GM18867 (cell line): ENCODE measurements around the gene HOXB8.

Source experiments
- ATAC-seq: cut with Tn5 transposase; IDR thresholded peaks from one replicate; pipeline ENCODE4 v1.9.1; 2021; ENCODE audit warnings: mild to moderate bottlenecking, moderate library complexity; ENCODE audit not compliant: unreplicated experiment

HOXB8 gene

GRCh38 chr17:48615047-48615962 is at the start of gene HOXB8:
HOXB8 (minus strand) TSS chr17:48615292; CDS start chr17:48614704, 588 bp downstream.
- ATAC-seq: no peak

GRCh38 chr17:48663134-48663924 is 48.2 kb upstream of the HOXB8 start:
- ATAC-seq: no peak

- ATAC-seq: no peak
These were observed 40.8 kb upstream of the HOXB8 start for GRCh38 chr17:48655913-48656312.

- no peak for ATAC-seq
These were observed 34.6 kb upstream of the HOXB8 start for GRCh38 chr17:48649741-48650140.

GRCh38 chr17:48647963-48648245 is 32.8 kb upstream of the HOXB8 start:
- no peak for ATAC-seq

GRCh38 chr17:48647103-48647962 is 32.2 kb upstream of the HOXB8 start:
- ATAC-seq: no peak

GRCh38 chr17:48646183-48647102 is 31.4 kb upstream of the HOXB8 start:
- no peak for ATAC-seq

GRCh38 chr17:48645639-48646182 is 30.6 kb upstream of the HOXB8 start:
- no peak for ATAC-seq

- no peak for ATAC-seq
These were observed 29.9 kb upstream of the HOXB8 start for GRCh38 chr17:48644910-48645557.

- ATAC-seq: no peak
These were observed 29.1 kb upstream of the HOXB8 start for GRCh38 chr17:48644159-48644558.

- no peak for ATAC-seq
These were observed 28.6 kb upstream of the HOXB8 start for GRCh38 chr17:48643697-48644012.

GRCh38 chr17:48642843-48643696 is 28.0 kb upstream of the HOXB8 start:
- no peak for ATAC-seq

- ATAC-seq: no peak
These were observed 27.2 kb upstream of the HOXB8 start for GRCh38 chr17:48642059-48642842.

- no peak for ATAC-seq
These were observed 26.5 kb upstream of the HOXB8 start for GRCh38 chr17:48641541-48642058.

- no peak for ATAC-seq
These were observed 25.7 kb upstream of the HOXB8 start for GRCh38 chr17:48640858-48641180.

- ATAC-seq: no peak
These were observed 25.1 kb upstream of the HOXB8 start for GRCh38 chr17:48639982-48640857.

- ATAC-seq: no peak
These were observed 24.0 kb upstream of the HOXB8 start for GRCh38 chr17:48639136-48639535.
